Fibroblast of the aortic adventitia (primary cell): ENCODE data around the gene SRPK2. TPM values are rescaled to one million over a fixed set of nuclear protein-coding genes. Genes with fewer than 3 reads are reported as not detected.

Experiments used
- DNase-seq: peaks from one replicate; pipeline ENCODE4 v3.0.0-alpha.2; 2010; ENCODE audit warnings: low read depth
- H3K4me3 ChIP-seq: 2 replicates; pipeline ENCODE4 v1.5.1; 2011; ENCODE audit warnings: low read depth, mild to moderate bottlenecking, control low read depth, low read length, moderate library complexity
- small RNA-seq: library from RNA; depleted of rRNA; stranded (forward); fragments of <200 nt; gene quantifications from one replicate; pipeline ENCODE3, GENCODE V24; 2012
- total RNA-seq: library from RNA; depleted of rRNA; stranded (reverse); fragments of >200 nt; gene quantifications from 2 replicates; pipeline ENCODE4 v1.2.3, GENCODE V29; 2012; ENCODE audit warnings: low replicate concordance
- TF ChIP-seq, protein P1 (sequence below): IDR thresholded peaks from 2 replicates; pipeline ENCODE4 v1.5.1; 2011; ENCODE audit warnings: mild to moderate bottlenecking, low read length, control low read depth, inconsistent platforms; ENCODE audit not compliant: insufficient read depth

The SRPK2 gene
- total RNA-seq, 1 donor = 50.8 TPM

DNA sequence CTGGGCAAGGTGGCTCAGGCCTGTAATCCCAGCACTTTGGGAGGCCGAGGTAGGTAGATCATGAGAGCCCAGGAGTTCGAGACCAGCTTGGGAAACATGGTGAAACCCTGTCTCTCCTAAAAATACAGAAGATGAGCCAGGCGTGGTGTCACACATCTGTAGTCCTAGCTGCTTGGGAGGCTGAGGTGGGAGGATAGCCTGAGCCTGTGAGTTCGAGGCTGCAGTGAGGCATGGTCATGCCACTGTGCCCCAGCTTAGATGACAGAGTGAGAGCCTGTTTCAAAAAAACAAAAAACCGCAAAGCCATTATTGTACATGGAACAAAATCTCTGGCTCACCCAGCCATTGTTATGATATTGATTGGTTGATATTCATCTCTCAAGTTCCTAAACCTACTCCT lies 321.0 kb downstream of the SRPK2 start:
- no peak for DNase-seq
- TF ChIP-seq, protein P1, sequence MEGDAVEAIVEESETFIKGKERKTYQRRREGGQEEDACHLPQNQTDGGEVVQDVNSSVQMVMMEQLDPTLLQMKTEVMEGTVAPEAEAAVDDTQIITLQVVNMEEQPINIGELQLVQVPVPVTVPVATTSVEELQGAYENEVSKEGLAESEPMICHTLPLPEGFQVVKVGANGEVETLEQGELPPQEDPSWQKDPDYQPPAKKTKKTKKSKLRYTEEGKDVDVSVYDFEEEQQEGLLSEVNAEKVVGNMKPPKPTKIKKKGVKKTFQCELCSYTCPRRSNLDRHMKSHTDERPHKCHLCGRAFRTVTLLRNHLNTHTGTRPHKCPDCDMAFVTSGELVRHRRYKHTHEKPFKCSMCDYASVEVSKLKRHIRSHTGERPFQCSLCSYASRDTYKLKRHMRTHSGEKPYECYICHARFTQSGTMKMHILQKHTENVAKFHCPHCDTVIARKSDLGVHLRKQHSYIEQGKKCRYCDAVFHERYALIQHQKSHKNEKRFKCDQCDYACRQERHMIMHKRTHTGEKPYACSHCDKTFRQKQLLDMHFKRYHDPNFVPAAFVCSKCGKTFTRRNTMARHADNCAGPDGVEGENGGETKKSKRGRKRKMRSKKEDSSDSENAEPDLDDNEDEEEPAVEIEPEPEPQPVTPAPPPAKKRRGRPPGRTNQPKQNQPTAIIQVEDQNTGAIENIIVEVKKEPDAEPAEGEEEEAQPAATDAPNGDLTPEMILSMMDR = no peak
- no peak overlapping the region for H3K4me3 ChIP-seq

Small RNA genes within 50 kb of the gene (small RNA-seq; reads per million reads assigned to genes)
- gene AC005070.2 (not detected), gene RNU6-1322P (not detected)

Other genes with a start within 250 kb of the SRPK2 start
- 5.8 and 22.8 TPM in 2 replicates for gene PUS7, start 133.3 kb upstream of the SRPK2 start, total RNA-seq
- 10.2 and 18.1 TPM in 2 replicates for gene RINT1, start 143.3 kb upstream of the SRPK2 start, total RNA-seq
- gene EFCAB10, start 192.6 kb upstream of the SRPK2 start, total RNA-seq = not detected in 2 replicates